Measurements from ENCODE around the gene VWC2. TPM values are rescaled to one million over a fixed set of nuclear protein-coding genes. Genes with fewer than 3 reads are reported as not detected.
A peak's percentile ranks its signal among the peaks of the same experiment; 100 is the strongest.

Gene VWC2
- total and polyA plus RNA-seq, 4 donors, result 0.02 to 0.09 TPM; not detected in 2

DNA sequence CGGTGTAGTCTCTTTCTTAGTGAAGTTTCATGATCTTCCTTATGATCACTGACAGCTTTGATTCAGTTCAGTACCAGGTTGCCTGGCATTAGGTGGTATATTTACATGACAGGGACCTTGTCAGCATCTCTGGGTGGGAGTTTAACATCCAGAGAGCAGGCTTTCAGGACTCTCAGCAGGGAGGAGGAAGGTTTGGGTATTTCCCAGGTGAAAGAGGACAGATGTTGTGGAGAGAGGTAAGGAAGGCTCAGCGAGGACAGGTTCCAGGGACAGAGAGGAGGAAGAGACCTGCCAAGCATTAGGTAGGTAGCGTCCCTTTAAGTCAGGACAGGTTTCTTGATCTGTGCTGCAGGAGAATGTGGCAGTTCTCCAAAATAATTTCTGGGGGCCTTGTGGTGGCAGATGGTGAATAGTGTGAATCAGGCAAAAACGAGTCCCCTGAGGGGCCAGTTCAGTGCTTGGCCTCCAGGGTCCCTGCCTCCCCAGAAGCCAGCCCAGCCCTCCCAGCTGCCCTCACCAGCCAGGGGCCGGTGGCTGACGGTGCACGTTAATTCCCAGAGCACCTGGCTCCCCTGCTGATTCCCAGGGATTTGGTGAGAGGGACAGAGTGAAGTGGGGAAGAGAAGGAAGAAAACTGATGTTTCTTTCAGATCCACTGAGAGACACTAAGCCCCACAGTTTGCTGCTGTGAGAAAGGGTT is 82.0 kb downstream of the VWC2 start:
- TF ChIP-seq, protein P1, sequence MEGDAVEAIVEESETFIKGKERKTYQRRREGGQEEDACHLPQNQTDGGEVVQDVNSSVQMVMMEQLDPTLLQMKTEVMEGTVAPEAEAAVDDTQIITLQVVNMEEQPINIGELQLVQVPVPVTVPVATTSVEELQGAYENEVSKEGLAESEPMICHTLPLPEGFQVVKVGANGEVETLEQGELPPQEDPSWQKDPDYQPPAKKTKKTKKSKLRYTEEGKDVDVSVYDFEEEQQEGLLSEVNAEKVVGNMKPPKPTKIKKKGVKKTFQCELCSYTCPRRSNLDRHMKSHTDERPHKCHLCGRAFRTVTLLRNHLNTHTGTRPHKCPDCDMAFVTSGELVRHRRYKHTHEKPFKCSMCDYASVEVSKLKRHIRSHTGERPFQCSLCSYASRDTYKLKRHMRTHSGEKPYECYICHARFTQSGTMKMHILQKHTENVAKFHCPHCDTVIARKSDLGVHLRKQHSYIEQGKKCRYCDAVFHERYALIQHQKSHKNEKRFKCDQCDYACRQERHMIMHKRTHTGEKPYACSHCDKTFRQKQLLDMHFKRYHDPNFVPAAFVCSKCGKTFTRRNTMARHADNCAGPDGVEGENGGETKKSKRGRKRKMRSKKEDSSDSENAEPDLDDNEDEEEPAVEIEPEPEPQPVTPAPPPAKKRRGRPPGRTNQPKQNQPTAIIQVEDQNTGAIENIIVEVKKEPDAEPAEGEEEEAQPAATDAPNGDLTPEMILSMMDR (IDR thresholded peaks at IDR 0.05; ENCODE audit: control extremely low read depth, extremely low read depth), result no peak
- WGBS, 2 donors, result 51 to 53% methylated on average over 7 of the region's 7 CpGs
- Histone ChIP-seq H3K36me3 (ENCODE audit: control insufficient read depth in 4 of 4, insufficient read depth in 4 of 4, low read length in 4 of 4) (no peaks in the 10 kb centered on the region), H3K27me3 (ENCODE audit: control insufficient read depth in 3 of 3, insufficient read depth in 3 of 3, low read length in 2 of 3) (no peaks in the 10 kb centered on the region), H3K4me1 (ENCODE audit: control insufficient read depth in 5 of 5, insufficient read depth in 5 of 5, low read length in 5 of 5) (peaks cover 0 to 4% (median 0%) of the 10 kb centered on the region in 5 donors), H3K27ac (ENCODE audit: low read depth in 1 of 2, low read length in 1 of 2) (no peak overlapping the region), H3K4me3 (no peak overlapping the region), H3K9me3 (ENCODE audit: control insufficient read depth in 4 of 4, insufficient read depth in 3 of 4, low read length in 3 of 4) (peaks cover 0 to 2% (median 0%) of the 10 kb centered on the region in 4 donors), H3K9ac (ENCODE audit: insufficient read depth in 1 of 2, low read length in 2 of 2) (no peak overlapping the region)
- no peak for DNase-seq
- no peak for ATAC-seq (ENCODE audit: insufficient read depth, low FRiP score)

DNA sequence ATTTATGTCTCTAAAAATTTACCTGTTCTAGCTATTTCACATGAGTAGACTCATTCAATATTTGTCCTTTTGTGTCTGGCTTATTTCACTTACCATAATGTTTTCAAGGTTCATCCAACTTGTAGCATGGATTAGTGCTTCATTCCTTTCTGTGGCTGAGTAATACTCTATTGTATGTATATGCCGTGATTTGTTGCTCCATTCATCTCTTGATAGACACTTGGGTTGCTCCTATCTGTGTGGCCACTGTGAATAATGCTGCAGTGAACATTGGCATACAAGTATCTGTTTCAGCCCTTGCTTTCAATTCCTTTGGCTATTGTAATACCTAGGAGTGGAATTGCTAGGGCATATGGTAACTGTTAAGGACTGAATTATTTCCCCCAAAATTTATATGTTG is 86.9 kb downstream of the VWC2 start:
- WGBS, 2 donors, result 89 to 100% methylated on average over 1 of the region's 1 CpG

DNA sequence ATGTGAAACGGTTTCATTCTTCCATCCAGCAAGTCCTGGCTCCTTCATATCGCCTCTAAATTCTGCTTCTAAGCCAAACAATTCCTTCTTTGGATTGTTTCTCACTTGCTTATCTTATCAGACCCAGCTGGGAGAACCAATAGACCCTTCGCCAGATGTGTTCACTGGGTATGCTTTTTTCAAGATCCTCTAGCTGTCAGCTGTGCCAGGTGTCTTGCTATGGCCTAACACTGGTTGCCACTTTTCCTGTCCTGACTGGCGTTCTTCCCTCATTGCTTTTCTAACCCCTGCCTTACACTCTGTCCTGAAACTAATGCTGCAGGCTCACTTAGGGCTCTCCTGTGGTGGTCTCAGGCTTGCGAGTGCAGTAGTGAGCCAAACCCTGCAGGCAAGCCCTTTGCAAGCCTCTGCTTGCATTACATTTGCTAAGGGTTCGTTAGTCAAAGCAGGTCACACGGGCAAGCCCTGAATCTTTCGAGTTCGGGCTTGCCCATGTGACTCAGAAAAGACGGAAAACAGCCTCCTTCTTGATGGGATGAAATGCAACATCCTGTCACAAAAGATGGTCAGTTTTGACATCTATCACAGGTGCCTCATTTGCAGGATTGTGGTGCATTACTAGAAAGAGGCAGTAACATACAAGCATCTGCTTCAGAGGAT is 92.8 kb downstream of the VWC2 start:
- H3K4me3 ChIP-seq, result no peak overlapping the region
- WGBS, 2 donors, result 57 to 73% methylated on average over 10 of the region's 10 CpGs
- H3K27ac ChIP-seq (ENCODE audit: low read depth in 1 of 2, low read length in 1 of 2), result no peak overlapping the region
- peaks cover 0 to 2% (median 0%) of the 10 kb centered on the region in 4 donors for H3K9me3 ChIP-seq (ENCODE audit: control insufficient read depth in 4 of 4, insufficient read depth in 3 of 4, low read length in 3 of 4)
- H3K36me3 ChIP-seq (ENCODE audit: control insufficient read depth in 4 of 4, insufficient read depth in 4 of 4, low read length in 4 of 4), result no peaks in the 10 kb centered on the region
- ATAC-seq (ENCODE audit: insufficient read depth, low FRiP score) (no peak), DNase-seq (peak in 1 of 3 donors; percentile 1)
- H3K9ac ChIP-seq (ENCODE audit: insufficient read depth in 1 of 2, low read length in 2 of 2), result no peak overlapping the region
- H3K4me1 ChIP-seq (ENCODE audit: control insufficient read depth in 5 of 5, insufficient read depth in 5 of 5, low read length in 5 of 5), result peaks cover 0 to 5% (median 0%) of the 10 kb centered on the region in 5 donors
- TF ChIP-seq, protein P1 (IDR thresholded peaks at IDR 0.05; ENCODE audit: control extremely low read depth, extremely low read depth), result no peak
- H3K27me3 ChIP-seq (ENCODE audit: control insufficient read depth in 3 of 3, insufficient read depth in 3 of 3, low read length in 2 of 3), result no peaks in the 10 kb centered on the region

More for the DNA sequence above, 86.9 kb downstream of the VWC2 start:
- ATAC-seq (ENCODE audit: insufficient read depth, low FRiP score), result no peak
- DNase-seq, result no peak
- Histone ChIP-seq H3K9ac (ENCODE audit: insufficient read depth in 1 of 2, low read length in 2 of 2) (no peak overlapping the region), H3K4me1 (ENCODE audit: control insufficient read depth in 5 of 5, insufficient read depth in 5 of 5, low read length in 5 of 5) (peaks cover 0 to 4% (median 0%) of the 10 kb centered on the region in 5 donors), H3K27ac (ENCODE audit: low read depth in 1 of 2, low read length in 1 of 2) (no peak overlapping the region), H3K27me3 (ENCODE audit: control insufficient read depth in 3 of 3, insufficient read depth in 3 of 3, low read length in 2 of 3) (no peaks in the 10 kb centered on the region), H3K4me3 (no peak overlapping the region), H3K36me3 (ENCODE audit: control insufficient read depth in 4 of 4, insufficient read depth in 4 of 4, low read length in 4 of 4) (no peaks in the 10 kb centered on the region), H3K9me3 (ENCODE audit: control insufficient read depth in 4 of 4, insufficient read depth in 3 of 4, low read length in 3 of 4) (peaks cover 0 to 2% (median 0%) of the 10 kb centered on the region in 4 donors)
- TF ChIP-seq, protein P1 (IDR thresholded peaks at IDR 0.05; ENCODE audit: control extremely low read depth, extremely low read depth), result no peak

Measured in lung (tissue), 12 donors.